GM21529 (cell line): ENCODE data around the gene GREB1L.
"Not testable (repeated sequence)": the region's sequence is repeated elsewhere in the genome, so short reads cannot be mapped to it uniquely, and the experiment has no call there.

Experiments
- ATAC-seq: cut with Tn5 transposase; IDR thresholded peaks from one replicate; pipeline ENCODE4 v1.9.1; 2021; ENCODE audit not compliant: unreplicated experiment

Gene GREB1L

GRCh38 chr18:21242141-21242779 is at the start of gene GREB1L:
Gene GREB1L, plus strand, starts transcription at chr18:21242232. Its CDS starts 141,287 bp downstream, at chr18:21383519.
- ATAC-seq: no peak

- ATAC-seq: no peak
Observed at GRCh38 chr18:21192308-21192624, 49.8 kb upstream of the GREB1L start.

GRCh38 chr18:21194871-21195771 is 46.9 kb upstream of the GREB1L start:
- ATAC-seq: no peak

GRCh38 chr18:21196426-21196825 is 45.6 kb upstream of the GREB1L start:
- ATAC-seq: no peak

- ATAC-seq: no peak
Observed at GRCh38 chr18:21203126-21203525, 38.9 kb upstream of the GREB1L start.

GRCh38 chr18:21203542-21204241 is 38.3 kb upstream of the GREB1L start:
- ATAC-seq: no peak

GRCh38 chr18:21205695-21206094 is 36.3 kb upstream of the GREB1L start:
- ATAC-seq: no peak

GRCh38 chr18:21210278-21210677 is 31.8 kb upstream of the GREB1L start:
- no peak for ATAC-seq

GRCh38 chr18:21210784-21211183 is 31.2 kb upstream of the GREB1L start:
- no peak for ATAC-seq

- ATAC-seq: not testable (repeated sequence)
Observed at GRCh38 chr18:21214409-21214808, 27.6 kb upstream of the GREB1L start.

GRCh38 chr18:21215490-21215889 is 26.5 kb upstream of the GREB1L start:
- no peak for ATAC-seq

- ATAC-seq: no peak
Observed at GRCh38 chr18:21218862-21219261, 23.2 kb upstream of the GREB1L start.

- no peak for ATAC-seq
Observed at GRCh38 chr18:21230436-21230835, 11.6 kb upstream of the GREB1L start.

- no peak for ATAC-seq
Observed at GRCh38 chr18:21241301-21242048, 557 bp upstream of the GREB1L start.

GRCh38 chr18:21242780-21243401 is 859 bp downstream of the GREB1L start:
- no peak for ATAC-seq

GRCh38 chr18:21254576-21254975 is 12.5 kb downstream of the GREB1L start:
- ATAC-seq: no peak

GRCh38 chr18:21255211-21255610 is 13.2 kb downstream of the GREB1L start:
- ATAC-seq: no peak

GRCh38 chr18:21257386-21257785 is 15.4 kb downstream of the GREB1L start:
- ATAC-seq: no peak

- ATAC-seq: no peak
Observed at GRCh38 chr18:21260621-21261020, 18.6 kb downstream of the GREB1L start.

- no peak for ATAC-seq
Observed at GRCh38 chr18:21261352-21261751, 19.3 kb downstream of the GREB1L start.

GRCh38 chr18:21262244-21262643 is 20.2 kb downstream of the GREB1L start:
- no peak for ATAC-seq
